Cortex of kidney (tissue), 1 donor: ENCODE measurements around the gene TMEM132E.

Source experiments
- DNase-seq: peaks from one replicate; lab custom pipeline; 2025; lab: John Stamatoyannopoulos, UW

The TMEM132E gene

DNA sequence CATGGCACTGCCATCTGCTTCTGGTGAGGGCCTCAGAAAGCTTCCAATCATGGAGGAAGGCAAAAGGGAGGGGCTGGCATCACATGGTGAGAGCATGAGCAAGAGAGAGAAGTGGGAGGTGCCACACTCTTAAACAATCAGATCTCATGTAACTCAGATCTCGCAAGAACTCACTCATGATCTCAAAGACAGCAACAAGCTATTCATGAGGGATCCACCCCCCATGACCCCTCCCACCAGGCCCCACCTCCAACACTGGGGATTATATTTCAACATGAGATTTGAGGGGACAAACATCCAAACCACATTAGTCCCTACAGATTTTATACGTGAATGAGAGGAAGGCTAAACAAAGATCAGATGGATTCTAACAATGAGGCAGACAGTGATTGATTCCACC lies 8.9 kb upstream of the TMEM132E start:
- no peak for DNase-seq

DNA sequence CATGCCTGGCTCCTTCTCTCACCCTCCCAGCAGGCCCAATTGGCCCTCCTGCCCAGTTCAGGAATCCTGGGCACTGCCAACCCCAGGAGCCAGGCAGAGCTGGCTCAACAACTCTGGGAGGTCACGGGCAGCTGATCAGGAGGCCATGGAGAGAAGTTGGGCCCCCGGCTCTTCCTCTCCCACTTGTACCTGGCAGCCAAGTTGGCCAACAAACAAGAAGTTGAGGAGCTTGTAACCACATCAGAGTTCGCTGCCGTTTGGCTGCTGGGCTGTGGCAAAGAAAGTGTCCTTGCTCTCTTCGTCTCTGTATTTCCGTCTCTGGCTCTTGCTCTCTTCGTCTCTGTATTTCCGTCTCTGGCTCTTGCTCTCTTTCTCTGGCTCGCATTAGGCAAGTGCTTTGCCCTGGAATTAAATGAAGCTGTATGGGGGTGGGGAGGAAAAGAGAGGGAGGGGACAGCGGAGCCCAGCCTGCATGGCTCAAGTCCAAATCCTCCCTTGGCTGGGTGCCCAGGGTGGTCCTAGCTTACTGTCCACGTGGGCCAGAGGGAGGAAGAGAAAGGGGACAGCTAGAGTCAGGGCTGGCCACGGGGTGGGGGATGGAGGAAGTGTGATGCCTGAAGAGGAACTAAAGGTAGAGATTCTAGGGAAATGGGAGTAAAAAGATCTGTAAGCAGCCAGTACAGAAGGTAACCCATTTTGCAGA lies 7.8 kb upstream of the TMEM132E start:
- no peak for DNase-seq

DNA sequence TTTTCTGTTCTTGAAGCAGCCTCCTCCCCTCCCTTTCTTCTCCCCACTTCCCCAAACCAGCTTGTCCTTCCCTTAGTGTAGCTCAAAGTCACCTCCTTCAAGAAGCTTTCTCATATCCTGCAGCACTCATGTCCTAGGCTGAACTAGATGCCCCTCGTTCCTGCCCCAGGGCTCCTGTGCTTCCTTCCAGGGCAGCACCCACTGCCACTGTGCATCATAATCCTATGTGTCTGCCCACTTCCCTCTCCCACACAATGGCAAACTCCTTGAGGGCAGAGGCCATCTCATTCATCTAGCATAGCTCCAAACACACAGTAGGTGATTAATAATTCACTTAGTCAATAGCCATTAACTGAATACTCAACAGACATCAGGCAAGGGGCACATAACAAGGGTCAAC lies 6.9 kb upstream of the TMEM132E start:
- DNase-seq, result no peak

DNA sequence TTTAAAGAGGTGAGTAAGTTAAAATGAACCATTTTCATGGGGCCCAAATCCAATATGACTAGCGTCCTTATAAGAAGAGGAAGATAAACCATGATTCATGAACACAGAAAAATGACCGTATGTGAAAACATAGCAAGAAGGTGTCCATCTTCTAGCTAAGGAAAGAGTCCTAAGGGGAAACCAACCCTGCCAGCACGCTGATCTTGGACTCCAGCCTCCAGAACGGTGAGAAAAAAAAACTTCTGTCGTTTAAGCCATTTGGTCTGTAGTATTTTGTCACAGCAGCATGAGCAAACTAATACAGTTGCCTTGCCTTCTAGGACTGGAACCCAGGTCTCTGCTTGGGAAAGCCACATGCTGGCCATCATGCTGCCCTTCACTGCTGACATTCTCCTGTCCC lies 4.2 kb upstream of the TMEM132E start:
- no peak for DNase-seq

DNA sequence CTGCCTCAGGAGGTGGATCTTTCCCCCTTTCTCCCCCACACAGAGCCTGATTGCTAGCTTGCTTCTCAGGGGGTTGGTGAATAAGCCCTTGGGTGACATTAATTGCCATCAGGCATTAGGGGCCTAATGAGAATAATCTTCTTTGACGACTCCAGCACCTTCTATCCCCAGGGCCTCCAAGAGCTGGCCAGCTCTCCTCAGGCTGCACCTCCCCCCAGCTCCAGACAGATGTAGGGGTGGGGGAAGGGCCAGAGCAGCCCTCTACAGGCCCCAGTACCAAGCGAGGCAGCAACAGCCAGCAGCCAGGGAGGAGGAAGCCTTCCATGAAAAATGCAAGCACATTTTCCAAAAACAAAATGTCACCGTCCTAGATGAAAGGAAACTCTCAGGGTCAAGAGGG lies 1.4 kb upstream of the TMEM132E start:
- DNase-seq, result no peak

DNA sequence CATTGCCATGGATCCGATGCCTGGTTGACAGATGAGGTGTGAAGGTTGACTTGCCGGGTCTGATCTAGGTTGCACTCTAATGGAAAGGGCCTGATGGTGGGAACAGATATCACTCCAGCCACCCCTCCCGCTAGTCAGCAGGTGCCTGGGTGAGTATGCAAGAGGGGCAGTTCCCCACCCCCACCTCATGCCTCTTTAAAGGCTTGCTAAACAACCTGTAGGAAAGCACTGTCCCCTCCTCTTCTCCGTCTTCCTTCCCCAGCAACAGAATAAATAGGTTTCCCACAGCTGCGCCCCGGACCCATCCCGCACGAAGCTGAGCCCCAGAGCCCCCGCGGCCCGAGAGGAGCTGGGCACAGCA lies 746 bp upstream of the TMEM132E start:
- DNase-seq, result no peak

DNA sequence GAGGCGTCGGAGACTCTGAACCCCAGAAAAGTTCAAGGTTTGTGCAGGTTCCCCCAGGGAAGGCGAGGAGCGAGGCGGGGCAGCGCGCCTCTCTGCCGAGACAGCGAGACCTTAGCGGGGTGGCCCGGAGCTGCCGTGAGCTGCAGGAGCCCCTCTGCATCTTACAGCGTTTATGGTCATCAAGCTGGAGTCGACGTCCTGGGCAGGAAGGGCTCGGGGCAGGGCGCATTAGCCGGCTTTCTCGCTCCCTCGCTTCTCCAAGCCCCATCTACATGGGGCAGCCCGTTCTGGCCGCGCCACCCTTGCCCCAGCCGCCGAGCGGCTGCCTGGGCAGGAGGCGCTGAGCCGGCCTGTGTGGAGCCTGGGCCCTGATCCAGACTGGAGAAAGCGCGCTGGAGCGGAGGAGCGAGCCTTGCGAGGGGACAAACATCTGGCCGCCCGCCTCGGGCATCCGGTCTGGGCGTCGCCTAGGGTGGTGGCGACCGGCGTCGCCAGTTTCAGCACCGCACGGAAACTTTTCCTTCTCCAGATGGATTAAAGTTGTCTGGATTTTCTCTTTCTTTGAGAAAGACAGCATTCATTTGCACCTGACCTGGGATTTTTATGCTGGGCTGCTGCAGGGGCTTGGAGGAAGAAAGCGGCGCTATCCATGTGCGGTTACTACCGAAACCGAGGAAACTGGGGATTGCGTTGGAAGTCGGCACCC lies 750 bp downstream of the TMEM132E start:
- DNase-seq, result no peak

DNA sequence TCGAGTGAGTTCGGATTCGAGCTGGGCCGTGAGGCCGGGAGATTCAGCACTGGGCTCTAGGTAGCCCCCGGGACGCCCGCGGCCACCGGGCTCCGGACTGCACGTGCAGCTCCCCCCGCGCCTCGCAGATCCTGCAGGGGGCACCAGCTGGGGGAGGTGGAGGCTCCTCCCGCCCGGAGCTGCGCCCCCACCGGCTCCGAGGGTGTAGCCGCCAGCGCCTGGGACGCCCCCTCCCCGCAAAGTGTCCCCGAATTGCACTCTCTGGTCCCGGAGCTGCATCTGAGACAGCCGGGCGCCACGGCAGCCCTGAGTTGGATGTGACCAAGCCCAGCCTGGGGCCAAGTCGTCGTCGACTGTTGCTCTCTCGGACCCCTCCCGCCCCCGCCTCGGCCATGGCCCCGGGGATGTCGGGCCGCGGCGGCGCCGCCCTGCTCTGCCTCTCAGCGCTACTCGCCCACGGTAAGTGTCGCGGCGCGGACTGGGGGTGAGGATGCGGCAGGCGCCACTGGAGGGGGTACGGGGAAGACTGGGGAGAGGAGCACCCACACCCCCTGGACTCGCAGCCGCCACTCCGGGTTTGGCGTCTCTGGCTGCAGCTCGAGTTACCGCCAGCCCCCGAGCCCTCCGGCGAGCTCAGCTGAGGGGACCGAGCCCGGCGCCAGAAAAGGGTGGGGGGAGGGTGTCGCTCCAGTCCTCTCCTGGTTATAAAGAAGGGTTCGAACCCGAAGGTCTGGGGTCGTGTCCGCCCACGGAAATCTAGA lies 1.5 kb downstream of the TMEM132E start:
- DNase-seq, result no peak

DNA sequence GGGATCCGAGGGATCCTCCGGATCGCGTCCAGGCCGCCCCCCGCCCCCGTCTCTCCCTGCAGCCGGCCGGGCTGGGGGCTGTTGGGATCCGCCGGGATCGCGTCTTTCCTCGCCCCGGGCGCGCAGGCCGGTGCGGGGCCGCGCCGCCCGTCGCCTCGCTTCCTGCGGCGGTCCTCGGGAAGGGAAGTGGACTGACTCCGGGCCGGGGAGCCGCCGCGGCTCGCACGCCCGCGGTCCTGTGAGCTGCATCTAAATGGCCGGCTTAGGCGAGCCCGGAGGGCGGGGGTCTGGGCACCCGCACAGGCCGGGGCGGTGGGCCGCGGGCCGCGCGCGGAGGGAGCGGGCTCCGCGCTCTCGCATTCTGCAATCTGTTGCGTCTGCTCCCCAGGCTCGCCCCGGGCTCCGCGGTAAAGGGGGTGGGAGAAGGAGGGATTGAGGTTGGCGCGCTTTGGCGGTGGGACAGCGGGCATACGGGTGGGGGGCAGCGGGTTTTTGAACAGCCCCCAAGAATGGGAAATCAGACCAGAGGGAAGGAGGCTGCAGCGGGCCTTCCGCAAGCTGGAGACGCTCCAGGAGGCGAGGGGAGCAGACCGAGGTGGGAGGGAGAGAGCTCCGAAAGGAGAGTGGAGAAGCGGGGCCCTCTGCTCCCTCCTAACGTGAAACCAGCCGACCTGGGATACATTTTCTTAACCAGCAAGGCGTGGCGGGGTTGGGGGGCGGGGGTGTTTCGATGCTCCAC lies 2.2 kb downstream of the TMEM132E start:
- no peak for DNase-seq

DNA sequence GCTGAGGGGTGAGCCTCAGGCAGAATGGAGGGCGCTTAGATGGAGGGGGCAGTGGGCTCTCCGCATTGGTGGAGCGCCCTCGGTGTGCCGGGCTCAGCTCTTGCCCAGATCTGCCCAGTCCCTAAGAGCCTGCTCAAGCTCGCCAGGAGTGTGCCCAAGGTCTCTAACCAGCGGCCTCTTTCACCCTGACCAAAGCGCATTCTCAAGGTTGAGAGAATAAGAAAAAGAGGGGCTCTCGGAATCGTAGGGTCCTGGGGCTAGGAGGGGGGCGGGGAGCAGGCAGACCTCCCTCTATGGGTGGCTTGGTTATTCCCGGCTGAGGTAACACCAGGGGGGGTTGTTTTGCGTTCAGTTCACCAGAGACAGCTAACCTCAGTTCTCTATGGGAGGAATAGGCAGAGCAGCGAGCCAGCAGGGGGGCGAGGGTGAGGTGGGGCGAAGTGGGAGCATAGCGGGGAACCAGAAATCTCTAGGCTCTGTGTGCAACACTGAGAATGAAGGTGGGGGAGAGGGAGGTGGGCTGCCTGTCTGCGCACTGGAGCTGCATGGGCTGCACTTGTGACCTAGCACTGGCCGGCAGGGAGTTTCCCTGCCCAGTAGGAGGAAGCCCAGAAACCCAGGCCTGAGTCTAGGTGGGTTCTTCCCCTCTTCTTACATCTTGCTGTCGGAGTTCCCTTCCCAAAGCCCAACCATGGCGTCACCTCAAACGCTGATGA lies 3.0 kb downstream of the TMEM132E start:
- no peak for DNase-seq

DNA sequence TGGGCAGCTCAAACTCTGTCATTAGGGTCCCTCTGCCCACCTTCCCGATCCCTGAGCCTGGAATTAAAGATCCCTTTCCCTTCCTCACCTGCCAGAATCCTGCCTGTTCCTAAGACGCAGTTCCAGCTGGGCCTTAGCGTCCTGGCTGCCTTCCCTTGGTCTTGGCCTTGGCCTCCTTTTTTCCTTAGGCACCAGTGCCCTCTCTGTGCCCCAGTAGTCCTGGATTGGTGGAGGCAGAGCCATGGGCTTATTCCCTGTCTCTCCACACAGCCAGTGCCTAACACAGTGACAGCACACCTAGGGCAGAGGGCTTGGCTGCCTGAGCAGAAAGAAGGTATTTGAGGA lies 3.5 kb downstream of the TMEM132E start:
- no peak for DNase-seq

DNA sequence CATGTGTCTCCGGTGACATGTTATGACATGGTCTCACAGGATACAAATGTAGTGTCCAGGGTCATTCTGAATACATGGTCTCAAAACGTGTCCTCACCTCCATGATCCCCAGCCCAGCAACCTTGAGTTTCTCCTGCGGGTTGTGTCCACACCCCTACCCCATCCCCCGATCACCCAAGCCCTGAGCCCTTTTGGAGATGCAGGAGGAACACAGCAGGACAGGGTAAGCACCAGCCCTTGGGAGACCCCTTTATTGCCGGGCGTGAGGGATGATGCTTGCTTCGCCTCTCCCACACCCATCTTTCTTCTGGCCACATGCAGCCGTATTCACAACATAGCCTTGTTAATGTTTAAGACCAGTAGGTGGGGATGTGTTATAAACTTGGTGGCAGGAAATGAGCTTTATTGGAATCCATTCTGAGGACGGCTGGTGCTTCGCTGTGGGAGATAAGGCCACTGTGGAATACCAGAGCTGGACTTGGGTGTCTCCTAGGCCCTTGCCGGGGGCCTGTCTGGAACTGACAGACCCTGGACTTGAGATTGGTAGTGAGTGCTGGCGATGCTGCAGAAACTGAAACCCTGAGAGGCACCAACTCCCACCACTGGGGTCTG lies 5.5 kb downstream of the TMEM132E start:
- no peak for DNase-seq

DNA sequence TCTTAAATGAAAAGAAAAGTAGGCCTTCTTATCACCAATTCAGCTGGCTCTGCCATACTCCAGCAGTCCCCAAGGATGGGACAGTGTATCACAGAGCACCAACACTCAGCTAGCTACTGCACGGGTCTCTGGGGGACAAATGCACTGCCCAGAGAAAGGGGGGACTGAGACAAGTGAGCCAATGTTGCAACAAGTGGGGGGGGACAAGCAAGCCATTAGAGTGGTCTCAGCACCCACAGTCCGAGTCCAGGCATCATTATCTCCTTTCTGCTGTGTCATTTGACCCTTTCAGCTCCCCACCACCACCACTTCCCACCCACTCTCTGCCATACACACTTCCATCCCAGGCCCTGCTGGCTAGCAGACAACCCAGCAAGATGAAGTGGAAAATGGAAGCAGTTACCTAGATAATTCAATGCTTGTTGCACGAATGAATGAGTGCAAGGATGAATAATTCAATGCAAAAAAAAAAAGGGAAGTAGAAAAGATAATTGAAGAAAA lies 7.0 kb downstream of the TMEM132E start:
- DNase-seq, result no peak

DNA sequence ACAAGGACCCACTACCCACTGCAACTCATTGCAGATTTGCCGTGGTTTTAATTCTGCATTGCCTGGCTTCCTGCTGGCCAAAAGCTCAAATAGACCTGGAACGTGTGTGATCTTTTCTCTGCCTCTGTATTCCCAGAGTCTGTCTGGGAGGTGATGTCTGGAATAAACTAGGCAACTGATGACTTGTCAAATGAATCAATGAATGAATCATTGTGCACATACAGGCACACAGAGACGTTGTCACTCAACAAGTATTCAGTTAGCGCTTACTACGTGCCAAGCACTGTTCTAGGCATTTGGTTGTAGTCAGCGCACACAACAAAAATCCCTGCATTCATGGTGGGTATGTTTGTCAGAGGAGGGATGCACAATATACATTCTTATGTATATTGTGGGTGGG lies 8.9 kb downstream of the TMEM132E start:
- DNase-seq, result no peak

DNA sequence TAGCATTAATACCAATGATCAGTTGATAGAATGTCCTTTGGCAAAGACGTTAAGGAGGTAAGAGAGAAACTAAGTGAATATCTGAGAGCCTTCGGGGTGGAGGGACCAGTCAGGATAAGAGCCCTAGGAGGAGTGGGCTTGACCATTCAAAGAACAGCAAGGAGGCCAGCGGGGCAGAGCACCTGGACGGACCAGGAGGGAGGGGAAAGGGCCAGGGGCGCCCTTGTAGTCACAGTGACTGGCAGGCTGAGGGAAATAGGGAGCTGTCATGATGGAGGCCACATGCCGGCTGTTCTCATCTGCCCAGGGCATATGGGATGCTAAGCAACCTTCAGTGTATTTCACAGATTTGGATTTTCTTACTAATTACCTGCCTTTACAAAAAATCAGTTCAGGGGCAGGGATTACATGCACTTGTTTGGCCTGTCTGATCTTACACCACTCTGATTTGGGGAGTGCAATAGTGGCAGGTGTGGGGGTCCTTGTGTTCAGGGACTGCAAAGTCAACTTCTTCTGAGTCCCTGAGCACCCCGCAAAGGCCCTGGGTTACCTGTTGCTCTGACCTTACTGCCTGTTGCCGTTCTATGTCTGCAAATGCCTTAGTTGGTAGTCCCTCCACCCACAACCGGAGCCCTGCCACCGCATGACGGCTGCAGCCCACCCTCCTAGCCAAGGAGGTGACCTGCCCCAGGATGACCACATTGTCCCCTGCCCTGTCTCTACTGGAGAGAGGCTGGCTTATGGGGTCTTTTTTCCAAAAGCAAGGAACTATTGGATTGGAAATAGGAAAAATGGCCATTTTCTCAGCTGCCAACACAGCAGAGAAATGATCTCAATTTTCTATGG lies 10.0 kb downstream of the TMEM132E start:
- no peak for DNase-seq

DNA sequence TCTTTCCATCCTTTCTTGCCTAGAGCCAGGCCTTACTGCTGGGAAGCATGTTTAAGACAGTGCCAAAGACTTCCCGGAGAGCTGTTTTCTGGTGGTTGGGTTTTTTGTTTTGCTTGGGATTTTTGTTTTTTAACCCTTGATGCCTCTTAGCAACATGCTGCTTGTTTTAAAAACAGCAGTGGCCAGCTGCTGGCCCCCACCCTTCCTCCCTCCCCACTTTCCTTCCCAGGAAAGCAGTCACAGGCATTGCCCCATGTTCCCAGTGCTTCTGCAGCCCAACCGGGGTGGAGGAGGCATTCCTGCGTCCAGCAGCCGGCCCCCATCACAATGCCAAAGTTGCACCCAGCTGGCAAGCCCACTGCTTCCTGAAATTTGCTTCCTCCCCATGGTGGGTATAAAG lies 12.6 kb downstream of the TMEM132E start:
- no peak for DNase-seq

DNA sequence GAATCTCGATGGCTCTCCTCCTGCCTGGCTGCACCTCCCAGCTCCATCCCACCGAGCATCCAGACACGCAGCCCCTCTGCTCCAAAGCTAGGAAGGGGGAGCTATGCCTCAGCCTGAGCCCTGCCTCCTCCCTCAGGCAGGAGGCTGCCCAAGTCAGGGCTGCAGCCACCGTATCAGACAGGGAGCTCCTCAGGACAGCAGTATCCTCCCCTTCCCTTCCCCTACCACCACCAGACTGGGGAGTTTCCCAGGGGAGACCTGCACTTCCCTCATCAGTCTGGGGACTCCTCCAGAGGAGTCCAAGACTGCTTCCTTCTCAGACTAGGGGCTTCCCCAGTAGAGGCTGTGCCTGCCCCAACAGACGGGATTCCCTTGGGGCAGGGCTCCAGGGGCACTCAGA lies 17.5 kb downstream of the TMEM132E start:
- DNase-seq, result no peak

DNA sequence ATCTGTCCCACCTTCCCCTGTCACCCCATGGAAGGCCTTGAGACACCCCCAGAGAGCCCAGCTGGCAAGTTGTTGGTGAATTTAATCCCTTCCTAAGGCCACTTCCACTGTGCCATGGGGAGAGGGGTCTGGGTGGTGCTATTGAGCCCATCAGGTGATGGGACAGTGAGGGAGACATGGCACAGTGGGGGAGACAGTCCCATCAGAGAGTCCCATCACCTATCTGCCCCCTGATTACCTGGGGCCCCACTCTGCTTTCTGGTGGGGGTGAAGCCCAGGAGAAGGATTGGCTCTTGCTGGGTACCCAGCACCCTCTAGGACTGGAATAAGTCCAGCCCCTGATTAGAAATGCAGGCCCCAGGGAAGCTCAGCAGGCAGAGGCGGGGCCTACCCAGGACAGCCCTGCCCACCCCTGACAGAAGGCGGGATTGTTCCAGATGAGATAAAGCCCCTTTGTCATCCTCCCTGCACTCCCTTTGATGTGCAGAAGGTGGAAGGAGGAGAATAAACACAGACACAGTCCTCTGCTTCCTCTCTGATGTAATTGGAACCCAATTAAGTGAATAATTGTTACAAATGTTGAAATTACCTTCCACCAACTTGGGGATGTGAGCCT lies 18.9 kb downstream of the TMEM132E start:
- DNase-seq, result no peak

DNA sequence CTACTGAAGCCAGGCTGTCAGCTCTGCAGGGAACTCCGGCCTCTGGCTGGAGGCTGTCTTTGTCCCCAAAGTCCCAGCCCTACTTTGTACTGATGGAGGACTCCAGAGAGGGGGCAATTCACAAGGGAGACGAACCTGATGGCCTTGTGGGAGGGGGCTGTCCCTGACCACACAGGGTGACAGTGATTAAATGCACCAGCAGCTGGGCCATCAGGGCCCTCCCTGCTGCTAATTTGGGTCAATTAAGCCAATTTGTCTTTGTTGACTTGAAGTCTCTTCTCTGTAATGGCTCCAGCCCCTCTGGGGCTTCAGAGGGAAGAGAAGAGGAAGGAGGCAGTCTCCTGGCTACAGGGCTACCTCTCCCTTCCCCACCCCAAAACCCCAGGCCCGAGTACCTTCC lies 22.0 kb downstream of the TMEM132E start:
- DNase-seq, result no peak

DNA sequence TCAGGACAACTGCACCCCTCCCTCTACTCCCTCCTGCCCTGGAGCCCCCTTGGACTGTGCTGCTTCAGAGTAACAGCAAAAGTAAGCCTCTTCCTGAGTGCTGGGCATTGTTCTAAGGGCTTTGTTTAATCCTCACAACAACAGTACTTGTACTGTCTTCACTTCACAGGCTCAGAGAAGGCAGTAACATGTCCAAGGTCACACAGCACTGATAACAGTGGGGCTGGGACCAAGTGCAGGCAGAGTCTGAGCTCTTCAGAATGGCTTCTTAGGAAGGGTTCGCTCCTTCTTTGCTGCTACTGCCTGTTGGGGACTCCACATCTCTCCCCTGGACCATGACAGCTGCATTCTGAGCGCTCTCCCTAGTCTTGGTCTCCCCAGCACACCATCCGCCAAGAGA lies 24.6 kb downstream of the TMEM132E start:
- DNase-seq, result no peak
